IPS-18c (cell line): Measurements from ENCODE around the gene SPINK1.

Experiments used
- H3K4me3 ChIP-seq: 2 replicates; pipeline ENCODE4 v1.7.0; 2013; ENCODE audit warnings: low read depth, mild to moderate bottlenecking, low read length, moderate library complexity; ENCODE audit not compliant: insufficient read depth
- H3K9me3 ChIP-seq: one replicate; pipeline ENCODE4 v1.6.1; 2013; ENCODE audit warnings: mild to moderate bottlenecking, low read length, moderate library complexity; ENCODE audit not compliant: control insufficient read depth, insufficient read depth

Gene SPINK1

DNA sequence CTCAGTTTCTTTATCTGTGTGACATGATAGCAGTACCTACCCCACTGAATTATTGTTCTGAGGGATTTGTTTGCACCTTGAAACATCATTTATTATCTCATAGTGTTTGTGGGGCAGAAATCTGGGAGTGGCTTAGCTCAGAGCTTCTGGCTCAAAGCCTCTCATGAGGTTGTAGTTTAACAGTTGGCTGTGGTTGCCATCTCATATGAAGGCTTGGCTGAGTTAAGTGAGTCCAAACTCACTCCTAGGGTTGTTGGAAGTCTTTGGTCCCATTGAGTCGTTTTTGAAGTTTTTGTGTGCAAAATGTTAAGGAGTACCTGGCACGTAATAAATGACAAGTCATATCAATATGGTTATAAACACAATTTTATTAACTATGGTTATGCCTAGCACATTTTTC lies 45.3 kb downstream of the SPINK1 start:
- no peaks in the 10 kb centered on the region for H3K9me3 ChIP-seq
- no peak overlapping the region for H3K4me3 ChIP-seq

DNA sequence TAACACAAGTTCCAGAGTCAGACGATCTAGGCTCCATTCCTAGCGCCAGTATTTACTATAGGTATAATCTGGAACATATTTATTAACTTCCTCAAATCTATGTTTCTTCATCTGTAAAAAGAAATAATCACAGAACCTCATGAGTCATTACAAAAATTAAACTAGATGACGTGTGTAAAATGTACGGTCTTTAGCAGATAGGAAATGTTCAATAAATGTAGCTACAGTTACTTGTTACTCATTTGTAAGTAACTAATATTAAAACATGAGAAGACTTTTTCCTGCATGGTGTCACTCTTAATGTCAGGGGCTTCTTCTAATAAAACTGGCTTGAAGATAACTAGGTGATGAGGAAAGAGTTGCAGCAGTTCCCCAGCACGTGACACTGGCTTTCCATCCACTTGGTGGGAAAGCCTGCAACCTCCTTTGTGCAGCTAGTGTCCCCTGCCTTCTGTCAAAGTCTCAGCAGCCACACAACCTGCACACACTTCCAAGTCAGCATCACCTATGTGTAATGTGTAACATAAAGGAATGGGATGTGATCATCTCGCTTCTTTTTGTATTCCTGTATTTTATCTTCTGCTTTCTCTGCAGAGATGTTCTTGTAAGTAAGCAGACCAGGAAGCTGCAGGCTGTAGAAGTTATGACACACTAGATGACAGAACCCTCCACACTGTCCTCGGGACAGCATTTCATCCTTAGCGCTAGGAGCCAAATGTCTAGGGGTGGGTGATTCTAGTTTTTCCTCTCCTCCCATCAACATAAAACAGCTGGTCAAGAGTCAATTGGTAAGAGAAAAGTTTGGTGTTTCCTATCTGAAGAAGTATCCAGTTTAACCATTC lies 47.1 kb downstream of the SPINK1 start:
- Histone ChIP-seq H3K9me3 (no peaks in the 10 kb centered on the region), H3K4me3 (no peak overlapping the region)

DNA sequence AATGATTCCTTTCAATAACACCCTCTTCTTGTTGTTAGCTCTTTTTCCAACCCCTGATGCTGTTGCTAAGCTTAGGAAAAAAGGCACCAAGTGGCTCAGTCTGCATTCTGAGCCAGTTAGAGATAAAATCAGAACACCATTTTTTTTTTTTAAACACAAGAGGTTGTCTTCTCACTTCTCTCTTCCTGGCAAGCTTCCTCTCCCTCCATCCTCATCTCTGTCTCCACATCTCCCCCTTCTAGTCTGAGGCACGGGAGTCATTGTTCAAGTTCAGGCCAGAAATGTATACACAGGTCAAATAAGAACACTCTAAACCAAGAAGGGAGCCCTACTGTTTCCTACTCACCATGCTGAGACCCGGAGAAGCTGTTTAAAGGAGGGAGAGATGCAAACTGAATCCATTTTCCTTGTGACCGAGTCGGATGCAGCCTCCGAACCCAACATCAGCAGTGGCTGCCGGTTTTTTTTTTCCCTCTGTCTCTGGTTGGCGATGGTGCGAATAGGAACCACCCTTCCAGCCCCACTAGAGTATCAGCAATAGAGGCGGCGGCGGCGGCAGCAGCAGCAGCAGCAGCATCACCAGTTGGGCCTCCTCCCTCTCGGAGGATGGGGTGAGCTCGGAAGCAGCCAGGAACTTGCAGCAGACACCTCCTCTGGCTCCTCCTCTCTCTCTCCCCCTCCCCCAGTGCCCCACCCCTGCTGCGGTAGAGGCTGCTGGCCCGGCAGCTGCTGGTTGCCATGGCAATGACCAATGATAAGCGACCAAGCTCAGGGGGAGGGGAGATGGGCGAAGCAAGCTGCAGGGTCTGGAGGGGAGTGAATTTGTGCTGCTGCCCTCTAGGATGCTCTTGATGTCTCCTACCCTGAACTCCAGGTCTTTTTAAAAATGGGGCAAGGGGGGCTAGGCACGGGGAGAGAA lies 49.1 kb downstream of the SPINK1 start, which contains the start of gene JAKMIP2:
JAKMIP2 (minus strand) TSS at position 619 of the 919 bp plus-strand sequence. CDS start 110,922 bp downstream, outside the sequence.
- peak within 1 kb of the TSS; percentile 49 for H3K4me3 ChIP-seq

DNA sequence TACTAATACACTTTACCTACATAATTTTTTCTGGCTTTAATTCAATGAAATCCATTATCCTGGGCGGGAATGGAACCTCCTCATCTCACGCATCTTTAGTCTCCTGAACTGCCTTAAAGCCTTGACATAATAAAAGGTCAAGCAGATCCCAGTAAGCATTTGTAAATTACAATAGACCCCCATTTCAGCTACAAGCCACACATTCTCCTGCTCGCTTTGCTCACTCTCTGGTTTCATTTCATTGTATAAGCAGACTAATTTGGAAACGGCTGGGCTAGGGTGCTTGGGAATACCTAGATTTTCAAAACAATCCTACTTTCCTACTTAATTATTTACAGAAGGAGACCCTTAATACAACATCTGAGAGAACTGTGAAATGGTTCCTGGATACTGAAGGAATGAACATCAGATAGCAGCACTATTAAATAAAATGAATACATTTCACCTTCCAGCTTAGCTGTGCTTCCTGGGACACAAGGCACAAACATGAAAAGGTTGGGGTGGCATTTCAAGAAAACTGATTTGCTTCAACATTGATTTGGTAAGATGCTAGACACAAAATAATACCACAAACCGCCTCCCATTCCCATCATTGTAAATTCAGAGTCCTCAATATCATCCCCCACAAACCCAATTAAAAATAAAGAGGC lies 50.4 kb downstream of the SPINK1 start:
- H3K4me3 ChIP-seq, result peak overlapping the region; percentile 34; the same call in 1 of the 2 replicates
- H3K9me3 ChIP-seq, result no peaks in the 10 kb centered on the region

More for the DNA sequence above, 49.1 kb downstream of the SPINK1 start, which contains the start of gene JAKMIP2:
- no peaks in the 10 kb centered on the region for H3K9me3 ChIP-seq

DNA sequence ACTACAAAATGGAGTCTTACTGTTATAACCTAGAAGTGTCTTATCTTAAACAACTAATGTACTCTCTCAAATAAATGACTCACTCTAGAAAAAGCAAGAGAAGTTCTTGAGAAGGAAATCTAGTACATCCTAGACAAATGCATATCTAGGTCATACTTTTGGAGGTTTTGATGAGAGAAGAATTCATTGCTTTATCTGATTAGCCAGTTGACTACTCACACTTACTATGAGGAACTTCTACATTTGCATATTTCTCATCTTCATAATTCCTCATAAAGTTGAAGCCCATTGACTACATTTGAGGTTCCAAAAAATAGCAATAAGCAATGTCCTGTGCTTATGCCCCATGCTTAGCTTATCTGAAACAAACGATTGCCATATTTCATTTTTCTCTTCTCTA lies 51.8 kb downstream of the SPINK1 start:
- H3K4me3 ChIP-seq, result no peak overlapping the region
- H3K9me3 ChIP-seq, result no peaks in the 10 kb centered on the region

DNA sequence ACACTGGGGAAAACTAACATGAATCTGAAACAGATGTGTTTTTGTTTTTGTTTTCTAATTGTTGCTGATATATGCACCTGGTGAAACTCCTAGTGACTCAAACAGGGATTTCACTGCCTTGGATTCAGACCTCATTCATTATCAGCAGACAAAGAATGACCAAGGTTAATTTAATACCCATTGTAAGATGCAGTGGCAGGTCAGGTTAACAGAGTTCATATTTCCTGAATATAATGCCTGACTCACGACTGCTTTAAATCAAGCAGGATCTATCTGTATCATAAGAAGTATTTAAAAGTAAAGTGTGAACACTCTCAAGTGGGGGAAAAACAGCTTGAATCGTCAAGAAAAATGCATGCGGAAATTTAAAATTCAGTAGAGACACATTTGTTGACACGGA lies 54.5 kb downstream of the SPINK1 start:
- Histone ChIP-seq H3K4me3 (no peak overlapping the region), H3K9me3 (no peaks in the 10 kb centered on the region)
